GM19463 (cell line): ENCODE results near the gene SPP2.

Experiments
- ATAC-seq: cut with Tn5 transposase; IDR thresholded peaks from one replicate; pipeline ENCODE4 v1.9.1; 2021; ENCODE audit warnings: mild to moderate bottlenecking, moderate library complexity; ENCODE audit not compliant: unreplicated experiment

SPP2 gene

DNA sequence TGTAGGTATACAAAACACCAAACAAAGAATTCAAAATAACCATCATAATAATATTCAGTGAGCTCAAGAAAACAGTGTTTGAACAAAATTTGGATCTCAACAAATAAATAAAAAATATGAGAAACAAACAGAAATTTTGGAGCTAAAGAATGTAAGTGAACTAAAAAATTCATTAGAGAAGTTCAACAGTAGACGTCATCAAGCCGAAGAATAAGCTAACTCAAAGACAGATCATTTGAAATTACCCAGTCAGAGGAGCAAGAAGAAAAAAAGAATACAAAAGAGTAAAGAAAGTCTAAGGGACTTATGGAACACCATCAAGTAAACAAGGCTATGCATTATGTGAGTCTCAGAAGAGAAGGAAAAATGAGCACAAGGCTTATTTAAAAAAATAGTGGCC lies 16.6 kb upstream of the SPP2 start:
- ATAC-seq, result no peak

DNA sequence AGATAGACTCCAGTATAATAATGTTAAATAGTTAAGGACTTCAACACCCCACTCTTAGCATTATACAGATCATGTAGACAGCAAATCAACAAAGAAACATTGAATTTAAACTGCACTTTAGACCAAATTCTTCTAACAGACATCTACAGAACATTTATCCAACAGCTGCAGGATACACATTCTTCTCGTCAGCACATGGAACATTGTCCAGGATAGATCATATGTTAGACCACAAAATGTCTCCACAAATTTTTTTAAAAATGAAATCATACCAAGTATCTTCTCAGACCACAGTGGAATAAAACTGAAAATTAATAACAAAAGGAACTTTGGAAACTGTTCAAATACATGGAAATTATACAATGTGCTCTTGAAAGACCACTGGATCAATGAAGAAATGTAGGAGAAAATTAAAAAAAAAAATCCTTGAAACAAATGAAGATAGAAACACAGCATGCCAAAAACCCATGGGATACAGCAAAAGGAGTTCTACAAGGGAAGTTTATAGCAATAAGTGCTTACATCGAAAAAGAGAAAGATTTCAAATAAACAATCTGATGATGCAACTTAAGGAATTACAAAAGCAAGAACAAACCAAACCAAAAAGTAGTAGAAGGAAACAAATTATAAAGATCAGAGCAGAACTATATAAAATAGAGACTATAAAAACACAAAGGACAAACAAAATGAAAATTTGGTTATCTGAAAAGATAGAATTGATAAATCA lies 12.3 kb upstream of the SPP2 start:
- no peak for ATAC-seq

DNA sequence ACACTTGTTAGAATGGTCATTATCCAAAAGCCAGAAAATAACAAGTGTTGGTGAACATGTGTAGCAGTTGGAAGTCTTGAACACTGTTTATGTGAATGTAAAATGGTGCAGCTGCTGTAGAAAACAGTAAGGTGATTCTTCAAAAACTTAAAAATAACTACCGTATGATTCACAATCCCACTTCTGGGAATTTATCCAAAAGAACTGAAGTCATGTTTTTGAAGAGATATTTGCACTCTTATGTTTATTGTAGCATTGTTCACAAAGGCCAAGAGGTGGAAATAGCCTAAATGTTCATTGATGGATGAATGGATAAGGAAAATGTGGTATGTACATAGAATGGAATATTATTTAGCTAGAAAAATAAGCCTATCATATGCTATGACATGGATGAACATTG lies 6.3 kb upstream of the SPP2 start:
- ATAC-seq, result no peak

DNA sequence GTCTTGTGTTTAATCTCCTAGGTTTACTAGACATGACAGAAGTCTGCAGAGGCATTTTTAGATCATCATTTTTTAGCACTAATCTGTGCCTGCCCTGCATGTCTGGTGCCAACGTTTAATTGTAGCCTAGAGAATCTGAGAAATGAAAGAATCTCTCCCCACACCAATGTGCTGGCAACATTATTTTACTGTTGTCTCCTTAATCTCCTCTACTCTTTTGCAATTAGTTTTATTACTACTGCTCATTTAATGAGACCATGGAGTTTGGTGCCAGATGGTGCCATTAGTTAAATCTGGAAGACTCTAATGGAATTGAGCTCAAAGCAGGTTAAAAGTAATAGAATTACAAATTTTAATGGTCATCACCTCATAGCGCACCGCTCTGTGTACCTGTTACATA lies 4.0 kb upstream of the SPP2 start:
- ATAC-seq, result no peak

DNA sequence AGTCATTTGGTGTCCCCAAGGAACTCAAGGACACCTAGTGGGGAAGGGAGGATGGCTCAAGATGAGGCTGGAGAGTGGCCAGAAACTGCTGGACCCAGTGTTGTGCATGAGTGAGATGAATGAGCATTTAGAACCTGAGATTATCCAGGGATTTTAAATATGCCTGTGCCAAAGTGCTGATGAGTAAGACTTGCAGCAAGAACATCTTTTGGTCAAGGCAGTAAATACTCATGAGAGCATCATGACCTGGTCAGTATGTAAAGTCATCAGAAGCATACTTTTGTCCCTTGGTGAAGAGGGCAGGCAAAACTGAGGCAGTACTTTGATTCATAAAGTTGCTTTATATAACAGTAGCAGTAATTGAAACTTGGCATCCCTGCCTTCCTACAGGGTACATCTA lies 3.1 kb upstream of the SPP2 start:
- no peak for ATAC-seq

DNA sequence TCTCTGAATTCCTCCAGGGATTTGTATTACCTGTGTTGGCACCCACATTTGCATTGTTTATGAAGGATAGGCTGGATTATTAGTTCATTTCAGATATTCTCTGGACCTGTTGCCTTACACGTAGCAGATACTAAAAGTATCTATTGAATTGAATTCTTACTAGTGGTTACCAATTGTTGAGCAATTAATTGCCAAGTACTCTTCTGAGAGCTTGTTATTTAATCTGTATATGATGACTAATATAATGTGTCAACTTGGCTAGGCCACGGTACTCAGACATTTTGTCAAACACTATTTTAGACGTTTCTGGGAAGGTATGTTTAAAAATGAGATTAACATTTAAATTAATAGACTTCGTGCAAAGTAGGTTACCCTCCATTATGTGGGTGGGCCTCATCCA lies 2.5 kb upstream of the SPP2 start:
- no peak for ATAC-seq

DNA sequence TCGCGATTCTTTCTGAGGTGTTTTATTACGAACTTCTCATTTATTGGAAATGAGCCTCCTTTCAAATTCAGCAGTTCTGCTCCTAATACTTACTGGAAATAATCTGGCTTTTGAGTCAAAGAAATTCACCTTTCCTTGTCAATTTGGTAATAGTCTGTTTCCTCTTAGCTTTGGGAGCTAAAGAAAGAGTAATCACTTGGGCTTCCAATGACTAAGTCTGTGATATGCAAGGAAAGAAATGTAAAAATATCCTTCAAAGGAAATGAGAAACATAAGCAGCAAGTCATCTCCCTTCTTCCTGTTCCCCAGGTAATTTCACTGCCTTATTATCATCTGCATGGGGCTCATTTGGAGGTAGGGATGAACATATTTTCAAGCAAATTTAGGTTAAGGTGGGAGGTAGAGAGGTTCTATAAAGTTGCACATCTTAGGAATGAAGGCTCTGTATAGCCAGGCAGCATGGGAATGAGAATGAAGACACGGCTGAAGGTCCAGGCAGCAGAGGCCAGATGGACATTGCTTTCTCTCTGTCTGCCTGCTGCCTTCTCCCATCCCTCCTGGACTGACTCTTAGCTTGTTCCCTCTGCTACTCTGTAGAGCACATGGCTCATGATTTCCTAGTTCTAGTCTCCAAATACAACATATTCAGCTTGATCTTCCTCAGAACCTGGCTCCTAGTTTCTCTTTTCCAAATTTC lies 1.0 kb downstream of the SPP2 start:
- no peak for ATAC-seq

DNA sequence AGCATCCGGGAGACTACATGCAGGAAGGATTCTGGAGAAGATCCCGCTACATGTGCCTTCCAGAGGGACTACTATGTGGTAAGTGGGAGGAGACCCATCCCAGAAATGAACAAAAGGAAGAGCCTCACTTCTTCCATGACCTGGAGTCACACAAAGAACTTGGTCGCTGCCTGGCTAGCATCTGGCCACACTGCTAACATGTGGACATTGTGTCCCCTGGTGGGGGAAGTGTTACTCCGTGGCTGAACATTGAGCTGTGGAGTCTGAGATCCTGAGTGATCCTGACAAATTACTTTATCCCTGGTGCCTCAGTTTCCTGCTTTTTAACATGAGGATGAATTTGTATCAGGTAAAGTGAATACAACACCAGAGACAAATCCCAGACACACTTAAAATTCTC lies 8.4 kb downstream of the SPP2 start:
- ATAC-seq, result no peak

DNA sequence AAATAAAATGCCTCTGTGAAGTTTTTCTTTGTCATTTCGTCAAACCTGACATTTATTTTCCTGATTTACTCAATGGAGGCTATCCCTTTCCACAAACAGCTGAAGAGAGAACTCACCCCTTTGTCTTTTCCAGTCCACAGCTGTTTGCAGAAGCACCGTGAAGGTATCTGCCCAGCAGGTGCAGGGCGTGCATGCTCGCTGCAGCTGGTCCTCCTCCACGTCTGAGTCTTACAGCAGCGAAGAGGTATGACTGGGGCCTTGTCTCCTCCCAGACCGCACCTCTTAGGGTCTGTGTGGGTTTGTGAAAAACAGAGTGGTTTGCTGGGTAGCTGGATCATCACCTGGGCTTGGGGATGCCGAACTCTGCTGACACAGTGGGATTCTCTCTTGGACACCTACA lies 9.7 kb downstream of the SPP2 start:
- ATAC-seq, result no peak

DNA sequence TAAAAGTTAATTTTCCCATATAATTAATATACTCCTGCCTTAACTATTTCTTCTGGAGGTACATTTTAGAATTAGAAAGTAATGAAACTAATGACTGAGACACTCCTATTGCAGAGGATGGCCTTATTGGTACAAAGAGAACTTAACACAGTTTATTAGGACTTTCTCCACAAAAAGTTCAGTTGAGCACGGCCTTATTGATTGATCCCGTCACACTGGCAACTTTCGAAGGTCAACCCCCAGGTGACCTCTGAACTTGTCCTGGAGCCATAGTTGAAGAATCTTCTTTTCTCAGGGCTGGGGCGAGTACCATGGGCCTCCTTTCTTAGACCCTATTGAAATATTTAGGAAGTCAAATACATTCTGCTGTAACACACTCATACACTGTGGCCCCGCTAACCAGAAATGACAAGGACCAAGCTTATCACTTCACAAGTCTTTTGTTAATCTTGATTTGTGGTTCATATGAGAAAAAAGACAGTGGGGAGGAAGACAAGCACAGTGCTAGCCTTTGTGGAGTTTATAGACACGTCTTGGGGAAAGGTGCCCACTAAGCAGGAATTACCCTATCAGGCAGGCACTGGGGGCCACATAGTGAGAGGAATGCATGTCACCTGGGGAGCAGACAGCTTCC lies 11.2 kb downstream of the SPP2 start:
- ATAC-seq, result no peak

DNA sequence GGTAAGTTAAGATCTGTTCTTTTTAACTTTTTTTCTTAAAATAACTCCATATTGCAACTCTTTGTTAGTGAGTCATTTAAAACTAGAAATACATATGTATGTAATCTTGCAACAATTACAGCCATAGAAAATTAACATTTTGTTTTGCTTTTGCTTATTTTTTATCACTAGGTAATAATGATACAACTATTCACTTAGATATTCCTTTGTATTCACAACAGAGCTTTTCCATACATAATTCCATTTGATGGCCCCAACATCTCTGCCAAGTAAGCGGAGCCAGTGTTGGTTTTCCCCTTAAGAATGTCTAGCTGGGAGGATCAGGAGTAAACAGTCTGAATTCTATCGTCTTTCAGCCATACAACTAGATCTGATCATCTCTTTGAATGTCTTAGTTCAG lies 16.1 kb downstream of the SPP2 start:
- ATAC-seq, result no peak

DNA sequence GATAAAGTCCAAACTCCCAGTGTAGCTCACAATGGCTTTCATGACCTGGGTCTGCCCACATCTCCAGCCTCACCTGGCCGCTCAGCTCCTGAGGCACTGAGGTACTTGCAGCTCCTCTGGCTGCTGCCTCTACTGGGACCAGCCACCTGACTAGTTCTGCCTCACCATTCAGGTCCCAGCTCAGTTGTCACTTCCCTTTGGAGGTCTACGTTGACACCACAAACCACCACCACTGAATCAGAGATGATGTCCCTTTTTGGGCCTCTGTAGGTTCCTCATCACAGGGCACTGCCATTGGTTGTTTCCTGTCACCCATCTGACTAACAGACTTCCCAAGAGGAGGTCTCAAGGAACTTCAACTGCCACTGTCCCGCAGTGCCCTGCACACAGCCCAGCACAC lies 21.2 kb downstream of the SPP2 start:
- no peak for ATAC-seq

DNA sequence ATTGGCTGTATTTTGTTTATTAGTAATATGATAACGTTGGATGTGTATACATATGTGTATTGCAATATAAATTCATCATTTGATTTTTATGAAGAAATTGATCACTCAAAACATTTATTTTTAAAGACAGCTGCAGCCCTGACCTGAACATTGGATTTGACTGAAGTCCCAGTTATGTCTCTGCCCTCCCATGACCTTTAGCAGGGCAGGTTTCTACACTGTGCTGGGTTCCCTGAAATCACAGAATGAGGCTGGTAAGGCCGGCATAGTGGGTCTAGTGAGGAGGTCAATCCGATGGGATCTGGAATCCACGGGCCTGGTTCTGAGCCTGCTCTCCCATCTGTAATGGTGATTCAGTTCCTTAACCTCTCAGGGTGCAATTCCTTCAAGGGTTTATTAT lies 22.0 kb downstream of the SPP2 start:
- ATAC-seq, result no peak

DNA sequence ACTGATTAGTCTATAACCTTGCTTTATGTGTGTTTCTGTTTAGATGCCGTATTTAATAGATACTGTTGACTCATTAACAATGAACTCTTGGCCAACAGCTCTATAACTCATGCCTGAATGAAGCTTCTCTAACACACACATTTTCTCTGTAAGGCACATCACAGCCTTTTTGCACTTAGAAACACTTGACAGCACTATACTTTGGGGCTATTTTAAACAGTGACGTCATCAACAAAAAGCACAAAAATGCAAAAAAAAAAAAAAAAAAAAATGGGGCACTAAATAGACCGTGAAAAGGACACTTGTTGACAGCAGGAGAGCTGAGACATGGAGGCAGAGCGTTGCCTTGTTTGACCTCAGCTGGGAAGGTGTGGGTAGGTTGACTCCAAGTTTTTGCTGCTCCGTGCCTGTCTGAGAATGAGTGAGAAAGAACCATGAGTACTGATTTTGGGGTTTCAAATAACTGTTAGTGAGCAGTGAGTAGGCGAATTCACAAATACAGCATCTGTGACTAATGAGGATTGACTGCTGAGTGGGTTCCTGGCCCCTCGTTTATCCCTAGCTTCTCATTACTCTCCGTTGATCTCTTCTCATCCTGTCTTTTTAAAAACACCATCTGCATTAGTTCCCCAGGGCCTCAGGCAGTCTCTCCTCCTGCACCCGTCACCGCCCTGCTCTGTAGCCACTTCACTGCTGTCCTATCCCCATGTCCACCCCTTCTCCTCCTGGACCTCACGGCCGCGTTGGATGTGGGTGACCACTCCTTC lies 24.4 kb downstream of the SPP2 start:
- ATAC-seq, result no peak

DNA sequence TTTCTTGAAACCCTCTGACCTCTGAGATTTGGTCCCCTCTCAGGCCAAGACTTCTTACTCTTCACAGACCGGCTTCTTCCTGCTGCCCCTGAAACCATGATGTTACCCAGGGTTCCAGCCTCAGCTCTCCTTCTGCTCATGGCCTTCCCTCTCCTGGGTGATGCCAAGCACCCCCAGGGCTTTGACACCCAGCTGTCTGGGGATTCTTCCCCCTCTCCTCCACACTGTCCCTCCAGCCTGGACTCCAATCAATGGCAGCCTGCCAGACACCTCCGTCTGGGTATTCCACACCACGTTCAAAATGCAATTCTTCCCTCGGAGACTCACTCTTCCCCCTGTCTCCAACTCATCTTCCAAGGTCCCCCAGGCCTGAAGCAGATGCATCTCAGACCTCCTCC lies 25.0 kb downstream of the SPP2 start:
- no peak for ATAC-seq

DNA sequence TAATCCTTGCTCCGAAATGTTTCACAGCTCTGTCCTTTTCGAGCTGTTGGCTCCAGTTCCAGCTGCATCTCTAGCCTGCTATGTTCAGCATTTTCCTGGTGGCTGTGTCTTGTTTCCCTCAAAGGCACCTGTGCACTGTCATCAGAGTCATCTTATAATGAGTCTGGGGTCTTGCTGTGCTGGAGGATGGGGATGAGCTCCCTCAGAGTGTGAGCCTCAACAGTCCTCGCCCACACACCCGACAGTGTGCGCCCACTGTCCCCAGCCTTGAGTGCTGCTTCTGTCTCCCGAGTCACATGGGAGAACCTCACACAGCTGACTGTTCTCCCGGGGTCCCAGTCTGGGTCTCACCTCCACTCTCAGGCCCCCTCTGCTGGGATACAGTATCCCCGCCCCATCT lies 25.4 kb downstream of the SPP2 start:
- ATAC-seq, result no peak

DNA sequence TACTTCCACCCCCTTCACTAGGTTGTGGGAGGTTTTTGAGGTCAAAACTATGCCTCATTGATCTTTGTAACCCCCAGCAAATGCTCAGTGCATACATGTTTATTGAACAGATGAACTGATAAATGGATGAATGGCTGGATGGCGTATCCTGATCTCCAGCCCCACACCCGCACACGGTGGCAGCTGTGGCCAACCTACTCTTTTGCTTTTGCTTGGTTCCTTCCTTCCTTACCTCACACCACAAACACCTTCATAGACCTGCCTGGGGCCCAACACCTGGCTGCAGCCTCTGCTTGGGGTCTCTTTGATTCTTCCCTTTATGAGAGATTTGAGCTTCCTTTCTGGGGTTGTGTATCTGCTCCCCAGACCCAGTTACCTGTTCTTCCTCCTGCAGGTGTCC lies 25.9 kb downstream of the SPP2 start:
- no peak for ATAC-seq

DNA sequence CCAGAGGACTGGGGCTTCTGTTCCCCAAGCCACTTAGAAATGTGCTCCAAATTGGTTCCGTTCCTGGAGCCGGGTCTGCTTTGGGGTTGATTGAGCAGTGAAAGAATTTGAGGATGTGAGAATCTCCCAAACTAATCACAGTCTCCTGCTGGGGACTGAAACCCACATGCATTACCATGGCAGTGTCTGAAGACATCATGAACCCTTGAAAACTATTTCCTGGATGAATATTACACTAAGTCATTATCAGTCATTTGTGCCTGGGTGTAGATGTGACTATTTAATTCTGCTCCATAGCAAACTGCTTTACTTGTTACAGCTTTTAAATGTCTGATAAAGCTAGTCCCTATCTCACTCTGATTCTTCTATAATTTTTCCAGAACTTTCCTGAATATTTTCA lies 27.6 kb downstream of the SPP2 start:
- ATAC-seq, result no peak

DNA sequence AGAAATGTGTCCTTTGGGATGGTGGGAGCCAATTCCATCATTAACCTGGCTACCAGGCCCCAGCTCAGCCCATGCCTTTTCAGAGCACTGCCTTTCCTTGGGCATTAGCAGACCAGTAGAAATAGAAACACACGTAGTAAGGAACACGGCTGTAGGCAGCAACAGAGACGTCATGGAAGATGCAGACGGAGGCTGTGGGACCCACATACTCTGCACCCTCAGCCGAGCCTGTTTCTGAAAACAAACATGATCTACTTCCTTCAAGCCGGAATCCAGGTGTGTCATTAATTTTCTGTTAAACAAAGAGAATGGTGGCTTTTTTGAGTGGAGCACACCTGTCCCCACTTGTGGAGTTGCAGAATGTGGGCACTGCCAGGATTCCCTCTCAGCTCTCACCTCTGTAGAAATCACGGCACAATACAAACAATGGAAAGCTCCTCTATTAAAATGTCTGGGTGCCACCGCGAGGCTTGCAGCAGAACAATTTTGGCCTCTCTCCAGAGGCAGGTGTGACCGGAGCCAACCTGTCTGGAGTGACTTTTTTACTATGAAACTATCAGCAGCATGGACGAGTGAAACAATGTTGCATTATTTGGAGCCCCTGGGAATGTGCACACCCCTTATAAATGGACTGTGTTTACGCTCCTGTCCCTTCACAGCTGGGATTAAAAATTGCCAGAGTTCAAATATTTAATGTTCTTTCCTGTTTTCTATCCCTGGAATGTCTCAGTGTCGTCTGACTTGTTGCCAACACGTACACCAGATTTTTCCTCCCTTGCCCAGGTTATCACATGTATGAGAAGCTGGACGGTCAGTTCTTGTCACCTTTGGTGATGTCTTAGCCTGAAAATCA lies 31.7 kb downstream of the SPP2 start:
- no peak for ATAC-seq

DNA sequence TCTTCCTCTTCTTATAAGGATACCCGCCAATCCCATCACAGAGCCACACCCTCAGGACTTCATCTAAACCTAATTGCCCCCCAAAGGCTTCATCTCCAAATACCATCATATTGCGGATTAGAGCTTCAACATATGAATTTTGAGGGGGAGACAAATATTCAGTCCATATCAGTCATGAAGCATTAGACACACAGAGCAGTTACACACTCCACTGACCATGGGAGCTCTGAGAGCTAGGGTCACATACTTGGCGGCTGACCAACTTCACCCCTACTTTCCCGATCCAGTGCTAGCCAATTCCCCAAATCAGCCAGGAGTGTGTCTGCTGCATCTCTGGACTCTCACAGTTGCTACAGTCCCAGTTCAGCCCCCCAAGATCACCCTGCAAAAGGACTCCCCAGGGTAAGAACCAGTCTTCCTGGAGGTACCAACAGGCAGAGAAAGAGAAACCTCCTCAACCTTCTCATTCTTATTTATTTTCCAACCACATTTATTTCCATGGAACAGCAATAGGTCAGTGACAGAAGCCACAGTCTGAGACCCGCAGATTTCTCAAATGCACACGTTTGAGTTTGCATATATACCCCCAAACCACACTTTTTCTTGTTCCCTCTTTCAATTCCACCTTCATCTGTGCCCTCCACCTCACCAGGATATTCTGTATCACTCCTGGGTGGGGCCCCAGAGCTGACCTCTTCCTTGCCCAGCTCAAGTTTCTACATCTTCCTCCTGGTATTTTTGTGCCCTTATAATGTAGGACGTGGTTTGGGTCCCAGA lies 33.3 kb downstream of the SPP2 start:
- ATAC-seq, result no peak
